Dedifferentiated amniotic fluid mesenchymal stem cell (primary cell): ENCODE results near the gene FAM184A.
"Not testable (repeated sequence)": the region's sequence is repeated elsewhere in the genome, so short reads cannot be mapped to it uniquely, and the experiment has no call there.

Source experiments
- DNase-seq: peaks from one replicate; pipeline ENCODE4 v3.0.0-alpha.2; 2016; ENCODE audit errors: extremely low spot score

FAM184A gene

GRCh38 chr6:119052292-119052889, 26.1 kb downstream of the FAM184A start:
- no peak for DNase-seq

DNA sequence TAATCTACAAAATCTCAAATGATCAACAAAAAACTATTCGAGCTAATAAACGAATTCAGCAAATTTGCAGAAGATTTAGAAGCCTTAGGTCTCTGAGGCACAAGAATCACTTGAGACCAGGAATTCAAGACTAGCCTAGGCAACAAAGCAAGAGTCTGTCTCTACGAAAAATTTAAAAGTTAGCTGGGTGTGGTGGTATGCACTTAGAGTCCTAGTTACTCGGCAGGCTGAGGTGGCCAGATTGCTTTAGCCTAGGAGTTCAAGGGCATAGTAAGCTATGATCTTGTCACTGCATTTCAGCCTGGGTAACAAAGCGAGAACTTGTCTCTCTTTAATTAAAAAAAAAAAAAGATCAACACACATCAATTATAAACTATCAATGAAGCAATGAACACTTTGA, 34.2 kb downstream of the FAM184A start:
- DNase-seq: no peak

GRCh38 chr6:119043783-119044182, 34.7 kb downstream of the FAM184A start:
- no peak for DNase-seq

GRCh38 chr6:119043265-119043664, 35.2 kb downstream of the FAM184A start:
- DNase-seq: no peak

DNA sequence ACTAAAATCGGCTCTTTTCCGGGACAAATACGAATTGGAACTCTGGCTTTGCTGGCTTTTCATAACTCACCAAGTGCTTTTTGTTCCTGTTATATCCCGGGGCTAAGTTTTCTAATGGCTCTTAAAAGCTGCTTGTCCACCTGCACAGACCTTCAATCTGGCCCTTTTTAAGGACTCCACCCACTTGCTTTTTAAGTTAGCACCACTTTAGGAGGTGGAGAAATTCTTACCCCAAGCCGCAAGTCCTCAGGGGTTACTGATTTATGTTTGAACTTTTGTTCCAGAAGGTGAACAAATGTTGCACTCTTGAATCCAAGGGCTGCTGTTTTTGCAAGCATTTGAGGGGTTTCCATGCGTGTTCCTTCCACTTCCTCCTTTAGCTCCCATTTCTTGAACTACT, 37.8 kb downstream of the FAM184A start:
- no peak for DNase-seq

DNA sequence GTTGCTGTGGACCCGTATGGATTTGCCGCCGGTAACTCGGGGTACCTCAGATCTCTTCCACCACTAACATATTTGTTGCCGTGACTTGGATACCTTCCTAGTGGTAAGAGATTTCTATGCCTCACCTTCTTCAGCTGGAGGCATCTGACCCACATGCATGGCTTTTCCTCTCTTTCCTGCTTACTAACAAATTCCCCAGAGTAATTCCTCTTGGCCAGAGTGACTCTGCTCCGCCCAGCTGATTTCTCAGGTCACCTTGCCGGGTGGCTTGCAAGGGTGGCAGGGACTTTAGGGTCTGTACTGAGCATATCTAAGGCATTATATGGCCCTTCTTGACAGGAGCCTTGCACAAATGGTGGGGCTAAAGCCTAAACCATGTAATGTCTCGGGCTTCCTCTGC, 38.2 kb downstream of the FAM184A start:
- DNase-seq: no peak

GRCh38 chr6:119037941-119038623, 40.4 kb downstream of the FAM184A start:
- no peak for DNase-seq

GRCh38 chr6:119037264-119037663, 41.2 kb downstream of the FAM184A start:
- DNase-seq: no peak

DNA sequence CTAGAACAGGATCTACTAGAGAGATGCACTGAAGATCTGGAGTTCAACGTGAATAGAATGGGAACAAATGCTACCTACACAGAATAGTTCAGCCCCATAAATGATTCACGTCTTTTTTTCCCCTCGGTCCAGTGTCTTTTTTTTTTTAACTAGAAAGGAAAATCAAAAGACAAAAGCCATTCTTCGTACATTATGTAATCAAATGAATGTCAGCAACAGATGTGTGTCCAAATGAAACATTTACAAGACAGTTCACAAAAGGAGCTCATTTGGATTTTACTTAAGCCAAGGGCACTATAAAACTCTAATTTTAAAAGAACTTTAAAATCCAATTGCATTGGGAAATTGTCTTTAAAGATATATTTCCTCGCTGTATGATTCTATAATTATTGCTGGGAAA, 42.4 kb downstream of the FAM184A start:
- no peak for DNase-seq

DNA sequence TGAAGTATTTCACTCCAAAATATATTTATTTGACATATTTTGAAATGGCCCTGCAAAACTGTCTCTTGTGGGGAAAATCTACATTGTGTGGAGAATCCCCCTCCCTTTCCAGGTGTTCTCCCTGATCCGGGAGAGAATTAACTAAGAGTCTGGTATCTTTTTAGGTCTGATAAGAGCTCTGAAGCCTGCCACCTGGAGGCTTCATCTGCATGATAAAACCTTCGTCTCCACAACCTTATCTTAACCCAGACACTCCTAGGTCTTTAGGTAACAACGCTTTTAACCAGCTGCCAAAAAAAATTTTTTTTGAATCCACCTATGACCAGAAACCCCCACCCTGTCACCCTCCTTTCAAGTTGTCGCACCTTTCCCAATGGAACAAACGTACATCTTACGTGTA, 43.0 kb downstream of the FAM184A start:
- DNase-seq: no peak

DNA sequence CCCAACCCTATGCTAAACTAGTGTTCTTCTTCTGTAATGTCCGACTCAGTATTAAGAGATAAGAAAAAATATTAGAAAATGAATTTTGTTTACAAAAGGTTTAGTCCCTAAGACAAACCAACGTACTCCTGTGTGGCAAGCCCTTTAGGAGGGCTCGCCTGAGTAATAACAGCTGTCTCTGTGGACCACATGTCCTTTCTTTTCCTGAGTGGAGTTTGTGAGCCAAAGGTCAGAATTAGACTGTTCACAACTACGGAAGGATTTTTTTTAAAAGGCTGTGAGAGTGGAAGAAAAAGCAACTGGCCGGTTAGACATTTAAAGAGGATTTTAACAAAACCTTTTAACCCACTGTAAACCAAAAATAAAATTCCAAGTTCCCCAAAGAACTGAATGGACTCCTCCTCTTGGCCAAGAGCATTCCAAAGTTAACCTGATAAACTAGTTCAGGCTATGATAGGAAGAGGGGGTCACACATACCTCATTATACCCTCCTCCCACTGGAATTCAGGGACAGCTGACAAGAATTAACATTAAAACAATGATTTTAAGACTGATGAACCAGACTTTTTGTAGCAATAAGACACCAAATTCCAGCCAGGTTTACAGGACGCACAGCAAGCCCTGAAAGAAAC, 43.5 kb downstream of the FAM184A start:
- no peak for DNase-seq

DNA sequence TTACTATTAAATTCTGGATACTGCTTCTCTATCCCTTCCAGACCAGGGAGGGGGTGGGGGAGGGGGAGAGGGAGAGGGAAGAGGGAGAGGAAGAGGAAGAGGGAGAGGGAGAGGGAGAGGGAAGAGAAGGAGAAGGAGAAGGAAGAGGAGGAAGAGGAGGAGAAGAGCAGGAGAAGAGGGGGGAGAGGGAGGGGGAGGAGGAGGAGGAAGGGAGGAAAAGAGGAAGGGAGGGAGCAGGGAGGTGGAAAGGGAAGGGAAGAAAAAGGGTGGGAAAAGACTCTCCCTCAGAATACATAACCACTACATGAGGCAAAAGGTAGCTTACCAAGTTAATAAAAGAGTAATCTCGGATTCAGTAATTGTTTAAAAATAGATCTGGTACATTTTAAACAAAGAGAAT, 46.0 kb downstream of the FAM184A start:
- DNase-seq: no peak

DNA sequence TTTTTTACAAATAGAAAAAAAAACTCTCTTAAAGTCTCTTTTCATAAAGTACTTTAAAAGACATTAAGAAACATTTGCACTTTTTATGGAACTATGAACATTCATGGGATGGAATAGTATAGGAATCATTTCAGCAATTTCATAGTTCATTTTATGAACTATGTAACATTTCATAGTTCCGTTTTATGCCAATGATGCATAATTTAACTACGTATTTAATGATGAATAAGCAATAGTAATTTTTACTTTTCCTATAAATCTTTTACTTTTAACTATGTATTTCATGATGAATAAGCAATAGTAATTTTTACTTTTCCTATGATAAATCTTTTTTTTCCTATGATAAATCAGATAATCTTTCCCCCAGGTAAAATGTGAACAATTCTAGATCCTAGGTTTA, 47.7 kb downstream of the FAM184A start:
- no peak for DNase-seq

- no peak for DNase-seq
Observed at GRCh38 chr6:119028091-119028490, 50.4 kb downstream of the FAM184A start.

- DNase-seq: no peak
Observed at GRCh38 chr6:119027465-119027864, 51.0 kb downstream of the FAM184A start.

- no peak for DNase-seq
Observed at GRCh38 chr6:119026822-119027221, 51.6 kb downstream of the FAM184A start.

DNA sequence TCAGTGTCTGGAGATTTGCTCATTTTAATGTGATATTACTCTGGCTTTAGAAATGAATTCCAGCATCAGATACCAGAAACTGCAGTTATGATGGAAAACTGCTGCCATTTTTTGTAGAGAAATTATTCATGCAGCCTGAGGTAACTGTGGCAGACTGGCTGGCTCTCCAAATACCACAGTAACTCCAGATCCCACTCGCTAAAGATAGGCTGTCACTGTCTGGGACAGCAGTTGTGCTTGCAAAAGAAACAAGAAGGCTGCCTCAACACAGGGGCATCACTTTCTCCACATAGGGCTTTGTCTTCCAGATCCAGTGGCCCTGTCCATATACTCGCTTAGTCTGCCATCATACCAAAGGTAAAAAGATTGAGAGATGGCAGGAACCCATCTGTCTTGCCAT, 52.7 kb downstream of the FAM184A start:
- DNase-seq: no peak

GRCh38 chr6:119024111-119024510, 54.4 kb downstream of the FAM184A start:
- no peak for DNase-seq

GRCh38 chr6:119022796-119023195, 55.7 kb downstream of the FAM184A start:
- DNase-seq: no peak

- no peak for DNase-seq
Observed at GRCh38 chr6:119020597-119021561, 57.6 kb downstream of the FAM184A start.

GRCh38 chr6:119015165-119015564, 63.3 kb downstream of the FAM184A start:
- not testable (repeated sequence) for DNase-seq

DNA sequence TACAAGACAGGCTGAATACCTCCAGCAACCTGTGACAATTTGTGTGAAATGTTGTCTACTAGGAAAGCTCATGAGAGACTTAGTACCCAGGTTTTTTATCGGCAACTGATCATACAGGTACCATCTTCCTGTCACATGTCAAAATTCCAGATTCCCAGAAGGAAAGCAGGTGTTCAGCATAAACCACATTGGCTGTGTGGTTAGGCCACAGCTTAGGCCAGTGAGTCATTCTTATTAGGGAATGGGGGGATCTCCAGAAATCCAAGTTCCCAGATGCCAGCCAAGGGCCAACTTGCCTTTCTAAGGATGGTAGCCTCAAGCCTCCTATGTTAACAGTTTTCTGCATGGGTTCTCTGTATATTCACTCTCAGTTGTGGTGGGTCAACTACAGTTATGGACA, 65.9 kb downstream of the FAM184A start:
- DNase-seq: no peak
